GM18517 (cell line): ENCODE data around the gene C11orf86.

ENCODE experiments used
- ATAC-seq: cut with Tn5 transposase; IDR thresholded peaks from one replicate; pipeline ENCODE4 v1.9.1; 2021; ENCODE audit warnings: mild to moderate bottlenecking, moderate library complexity; ENCODE audit not compliant: unreplicated experiment

Gene C11orf86

DNA sequence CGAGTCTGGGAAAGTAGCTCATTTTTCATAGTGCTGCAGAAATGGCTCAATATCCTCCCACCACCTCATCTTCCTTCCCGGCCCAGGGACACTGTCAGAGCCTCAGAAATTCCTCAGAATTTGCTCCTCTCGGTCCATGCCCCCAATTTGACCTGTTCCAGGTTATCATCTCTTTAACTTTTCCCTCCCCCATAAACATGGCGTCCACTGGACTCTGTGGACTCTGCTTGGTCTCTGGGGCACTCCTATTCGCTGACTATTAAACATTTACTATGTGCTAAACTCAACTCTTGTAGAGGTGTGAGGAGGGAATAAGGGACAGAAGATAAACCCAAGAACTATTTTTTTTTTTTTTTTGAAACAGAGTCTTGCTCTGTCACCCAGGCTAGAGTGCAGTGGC, 8.8 kb upstream of the C11orf86 start:
- ATAC-seq, result no peak

DNA sequence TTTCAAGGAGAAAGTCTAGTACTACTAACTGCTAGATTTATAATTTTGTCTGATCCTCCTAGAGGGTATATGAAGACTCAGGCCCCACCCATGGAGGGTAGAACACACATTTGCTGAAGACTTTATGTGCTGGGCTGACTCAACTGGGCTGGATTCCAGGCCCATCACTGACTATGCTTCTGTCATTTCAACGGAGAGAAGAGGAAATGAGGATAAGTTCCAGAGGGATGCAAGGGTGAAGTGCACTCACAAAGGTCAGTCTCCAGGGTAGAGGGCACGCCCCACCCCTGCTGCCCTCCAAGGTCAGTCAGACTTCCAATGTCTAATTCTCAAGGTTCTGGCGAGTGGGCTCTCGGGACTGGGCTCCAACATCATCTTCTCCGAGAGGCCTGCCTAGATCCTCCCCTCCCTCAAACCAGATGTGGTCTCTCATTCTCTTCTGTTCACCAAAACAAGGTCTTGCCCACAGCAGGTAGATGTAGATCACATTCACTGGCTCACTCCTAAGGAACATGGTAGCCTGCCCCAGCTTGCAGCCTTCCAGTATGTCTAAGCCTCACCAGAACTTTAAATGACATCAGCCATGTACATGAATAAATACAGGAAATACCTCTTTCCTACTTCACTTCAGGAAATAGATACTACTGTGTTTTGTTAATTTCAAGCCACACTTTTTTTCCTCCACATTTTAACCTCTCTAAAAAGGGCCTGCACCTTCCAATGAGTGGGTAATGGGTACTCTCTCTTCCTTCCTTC, 7.3 kb upstream of the C11orf86 start:
- no peak for ATAC-seq

DNA sequence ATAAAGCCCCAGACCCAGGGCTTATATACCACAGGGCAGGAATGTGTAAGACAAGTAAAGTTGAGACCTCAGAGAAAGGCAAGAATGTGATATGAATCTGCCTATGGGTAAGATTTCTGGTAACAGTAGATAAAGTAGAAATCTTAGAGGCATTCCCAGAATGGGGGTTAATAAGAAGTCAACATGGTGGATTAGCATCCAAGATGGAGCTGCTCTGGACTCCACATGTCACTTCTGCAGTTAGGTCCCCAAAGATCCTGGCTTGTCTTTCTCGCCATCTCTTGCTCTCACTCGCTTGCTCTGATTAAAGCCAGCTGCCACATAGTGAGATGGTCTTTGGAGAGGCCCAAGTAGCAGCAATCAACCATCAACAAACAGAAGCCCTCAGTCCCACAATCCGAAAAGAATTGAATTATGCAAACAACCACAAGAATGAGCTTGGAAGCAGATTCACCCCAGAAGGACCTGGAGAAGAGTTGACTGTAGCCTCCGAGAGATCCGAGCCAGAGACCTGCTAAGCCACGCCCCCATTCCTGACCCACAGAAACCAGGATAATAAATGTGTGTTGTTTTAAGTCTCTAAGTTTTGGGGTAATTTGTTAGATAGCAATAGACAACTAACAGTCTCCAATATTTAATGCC, 5.4 kb upstream of the C11orf86 start:
- no peak for ATAC-seq

DNA sequence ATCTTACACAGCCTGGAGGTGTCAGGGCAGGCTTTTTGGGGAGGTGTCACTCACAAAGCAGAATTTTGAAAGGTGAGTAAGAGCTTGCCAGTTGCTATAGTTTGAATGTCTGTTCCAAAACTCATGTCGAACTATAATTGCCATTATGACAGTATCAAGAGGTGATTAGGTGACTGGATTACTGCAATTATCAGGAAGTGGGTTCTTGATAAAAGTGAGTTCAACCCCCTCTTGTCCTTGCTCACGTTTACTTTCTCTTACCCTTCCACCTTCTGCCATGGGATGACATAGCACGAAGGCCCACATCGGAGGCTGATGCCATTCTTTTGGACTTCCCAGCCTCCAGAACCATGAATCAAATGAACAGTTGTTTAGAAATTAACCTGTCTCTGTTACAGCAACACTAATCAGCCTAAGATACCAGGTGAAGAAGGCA, 4.7 kb upstream of the C11orf86 start:
- no peak for ATAC-seq

DNA sequence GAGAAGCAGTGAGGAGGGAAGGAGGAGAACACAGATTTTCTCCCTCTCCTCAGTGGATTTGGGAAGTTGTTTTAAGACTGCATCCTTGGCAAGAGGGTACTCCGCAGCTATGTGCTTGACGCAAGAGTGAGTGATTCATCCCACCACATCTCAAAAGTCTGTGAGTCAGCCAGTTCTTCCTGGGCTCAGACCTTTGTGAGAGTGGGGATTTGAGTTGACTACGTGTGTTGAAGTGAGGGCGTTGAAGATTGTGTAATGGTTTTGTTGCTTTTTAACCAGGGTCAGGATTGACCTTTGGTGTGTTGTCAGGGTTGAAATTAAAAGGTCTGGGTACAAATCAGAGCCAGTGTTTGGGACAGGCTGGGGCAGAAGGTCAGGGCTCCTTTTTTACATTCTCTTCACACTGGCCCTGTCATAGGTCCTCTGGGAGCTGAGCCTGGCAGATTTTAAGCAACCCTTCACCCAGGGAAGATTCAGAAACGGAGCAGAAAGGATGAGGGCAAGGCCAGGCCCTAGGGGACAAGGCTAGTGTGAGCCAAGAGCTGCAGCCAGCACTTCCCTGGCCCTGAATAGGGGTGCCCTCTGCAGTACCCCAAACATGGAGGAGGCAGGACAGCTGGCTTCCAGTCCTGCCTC, 4.2 kb upstream of the C11orf86 start:
- no peak for ATAC-seq

DNA sequence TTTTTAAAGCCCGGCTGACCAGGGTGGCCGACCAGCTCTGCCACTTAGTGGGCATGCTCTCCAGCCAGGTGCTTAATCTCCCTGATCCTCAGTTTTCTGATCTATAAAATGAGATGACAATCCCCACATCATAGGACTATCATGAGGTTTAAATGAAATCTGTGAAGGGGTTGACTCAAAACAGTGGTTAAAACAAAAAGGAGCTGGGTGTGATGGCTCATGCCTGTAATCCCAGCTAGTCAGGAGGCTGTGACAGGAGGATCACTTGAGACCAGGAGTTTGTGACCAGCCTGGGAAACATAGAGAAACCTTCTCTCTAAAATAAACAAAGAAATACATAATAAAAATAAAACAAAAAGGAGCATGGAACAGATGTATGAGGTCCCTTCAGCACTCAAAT, 3.6 kb upstream of the C11orf86 start:
- no peak for ATAC-seq

DNA sequence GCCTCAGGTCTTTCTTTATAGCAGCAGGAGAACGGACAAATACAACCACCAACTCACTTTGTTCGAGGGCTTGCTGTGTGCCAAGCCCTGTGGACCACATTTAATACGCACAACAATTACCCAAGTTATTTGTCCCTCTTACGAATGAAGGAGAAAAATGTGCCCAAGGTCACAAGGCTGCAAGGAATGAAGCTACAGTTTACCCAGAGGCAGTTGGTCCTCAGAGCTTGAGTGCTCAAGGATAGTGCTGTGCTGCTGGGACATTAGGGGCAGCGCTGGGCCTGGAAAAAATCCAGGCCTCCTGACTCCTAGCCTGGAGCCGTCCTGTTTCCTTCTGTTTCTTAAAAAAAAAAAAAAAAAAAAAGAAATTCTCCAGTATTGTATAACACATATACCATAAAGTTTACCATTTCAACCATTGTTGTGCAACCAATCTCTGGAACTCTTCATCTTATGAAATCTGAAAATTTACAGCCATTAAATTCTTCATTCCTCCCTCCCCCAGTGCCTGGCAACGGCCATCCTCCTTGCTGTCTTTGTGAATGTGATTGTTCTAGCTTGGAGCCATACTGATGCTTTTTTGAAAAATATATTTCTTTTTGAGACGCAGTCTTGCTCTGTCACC, 1.0 kb upstream of the C11orf86 start:
- ATAC-seq, result no peak

DNA sequence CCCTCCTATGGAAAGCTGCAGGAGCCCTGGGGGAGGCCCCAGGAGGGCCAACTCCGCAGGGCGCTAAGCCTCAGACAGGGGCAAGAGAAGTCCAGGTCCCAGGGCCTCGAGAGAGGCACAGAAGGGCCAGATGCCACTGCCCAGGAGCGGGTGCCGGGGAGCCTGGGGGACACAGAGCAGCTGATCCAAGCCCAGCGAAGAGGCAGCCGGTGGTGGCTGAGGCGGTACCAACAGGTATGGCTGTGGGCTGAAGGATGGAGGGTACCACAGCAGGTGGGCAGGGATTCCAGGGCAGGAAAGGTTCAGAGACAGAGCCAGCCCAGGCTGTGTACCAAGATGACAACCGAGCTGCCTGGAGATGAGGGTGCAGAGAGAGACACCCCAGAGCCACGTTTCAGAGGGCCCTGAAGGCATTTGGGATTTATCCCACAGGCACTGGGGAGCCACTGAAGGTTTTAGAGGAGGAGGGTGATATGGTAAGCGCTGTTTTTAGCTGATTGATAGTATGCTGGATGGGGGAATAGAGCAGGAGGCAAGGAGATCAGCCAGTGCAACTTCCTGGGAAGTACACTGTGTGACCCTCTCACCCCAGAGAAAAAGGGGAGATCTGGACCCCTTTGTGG, 412 bp downstream of the C11orf86 start:
- ATAC-seq, result no peak

DNA sequence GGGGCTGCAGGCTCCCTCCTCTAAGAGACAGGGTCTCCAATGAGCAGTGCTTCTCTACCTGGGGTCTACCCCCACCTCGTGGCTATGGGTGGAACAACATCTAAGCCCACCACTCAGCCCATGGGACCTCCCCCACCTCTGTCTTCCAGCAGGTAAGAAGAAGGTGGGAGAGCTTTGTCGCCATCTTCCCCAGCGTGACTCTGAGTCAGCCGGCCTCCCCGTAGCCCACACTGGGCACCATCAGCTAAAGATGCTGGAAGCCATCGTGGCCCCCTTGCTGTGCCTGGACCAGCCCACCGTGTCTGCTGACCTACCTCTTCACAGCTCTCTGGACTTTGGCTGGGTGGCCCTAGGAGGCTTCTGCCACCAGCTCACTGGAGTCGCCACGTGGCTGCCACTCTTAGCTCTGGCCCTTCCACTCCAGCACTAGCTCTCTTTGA, 944 bp downstream of the C11orf86 start:
- ATAC-seq, result no peak

DNA sequence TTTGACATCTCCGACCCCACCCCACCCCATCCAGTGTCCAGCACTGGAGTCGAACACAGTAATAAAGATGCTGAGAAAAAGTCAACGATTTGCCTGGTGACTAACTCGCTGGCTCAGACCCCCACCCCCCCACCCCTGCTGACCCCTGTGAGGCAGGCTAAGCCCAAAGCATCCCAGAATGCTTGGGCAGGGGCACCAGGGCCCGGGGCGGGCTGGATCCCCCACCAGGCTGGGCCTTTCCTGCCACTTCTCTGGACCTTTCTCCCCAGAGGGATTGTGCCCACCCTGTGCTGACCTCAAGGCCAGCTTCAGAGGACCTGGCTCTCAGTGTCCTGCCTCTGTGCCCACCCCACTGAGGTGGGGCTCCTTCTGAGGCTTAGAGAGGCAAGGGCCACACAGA, 1.8 kb downstream of the C11orf86 start:
- ATAC-seq, result no peak

DNA sequence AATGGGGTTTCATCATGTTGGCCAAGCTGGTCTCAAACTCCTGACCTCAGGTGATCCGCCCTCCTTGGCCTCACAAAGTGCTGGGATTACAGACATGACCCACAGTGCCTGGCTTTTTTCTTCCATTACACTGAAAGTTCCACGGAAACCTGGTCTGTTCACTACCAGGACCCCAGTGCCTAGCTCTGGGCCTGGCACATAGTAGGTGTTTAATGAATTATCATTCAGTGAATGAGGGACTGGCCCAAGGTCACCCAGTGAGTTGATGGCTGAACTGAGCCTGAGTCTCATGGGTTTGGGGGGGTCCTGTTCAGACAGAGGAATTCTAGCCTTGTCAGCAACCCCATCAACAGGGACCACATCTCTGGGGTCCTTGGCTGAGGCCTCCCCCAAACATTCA, 3.1 kb downstream of the C11orf86 start:
- no peak for ATAC-seq

DNA sequence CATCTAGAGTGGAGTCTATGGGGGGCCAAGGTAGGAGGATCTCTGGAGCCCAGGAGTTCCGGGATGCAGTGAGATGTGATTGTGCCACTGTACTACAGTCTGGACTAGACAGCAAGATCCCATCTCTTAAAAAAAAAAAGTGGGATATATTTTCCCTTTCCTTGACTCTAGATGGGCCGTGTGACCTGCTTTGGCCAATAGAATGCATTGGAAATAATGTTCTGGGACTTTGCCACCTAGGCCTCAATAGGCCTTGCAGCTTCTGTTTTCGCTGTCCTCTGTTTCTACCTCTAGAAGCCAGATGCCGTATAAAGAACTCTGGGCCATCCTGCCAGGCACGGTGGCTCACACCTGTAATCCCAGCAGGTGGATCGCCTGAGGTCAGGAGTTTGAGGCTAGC, 3.6 kb downstream of the C11orf86 start:
- ATAC-seq, result no peak

DNA sequence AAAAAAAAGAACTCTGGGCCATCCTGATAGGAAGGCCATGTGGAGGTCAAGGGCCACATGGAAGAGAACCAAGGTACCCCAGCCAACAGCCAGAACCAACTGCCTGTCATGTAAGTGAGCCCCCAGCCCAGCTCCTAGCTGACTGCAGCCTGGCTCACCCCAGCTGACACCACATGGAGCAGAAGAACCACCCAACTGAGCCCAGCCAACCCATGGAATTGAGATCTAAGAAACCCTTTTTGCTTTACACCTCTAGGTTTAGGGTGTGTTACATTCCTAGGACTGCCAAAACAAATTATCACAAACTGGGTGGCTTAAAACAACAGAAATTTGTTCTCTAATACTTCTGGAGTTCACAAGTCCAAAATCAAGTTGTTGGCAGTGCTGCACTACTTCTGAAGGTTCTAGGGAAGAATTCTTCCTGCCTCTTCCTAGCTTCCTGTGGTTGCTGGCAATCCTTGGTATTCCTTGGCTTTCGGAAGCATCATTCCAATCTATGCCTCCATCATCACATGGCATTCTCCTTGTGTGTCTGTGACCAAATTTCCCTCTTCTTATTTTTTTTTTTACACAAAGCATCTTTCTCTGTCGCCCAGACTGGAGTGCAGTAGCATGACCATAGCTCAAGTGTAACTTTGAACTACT, 4.4 kb downstream of the C11orf86 start:
- no peak for ATAC-seq

DNA sequence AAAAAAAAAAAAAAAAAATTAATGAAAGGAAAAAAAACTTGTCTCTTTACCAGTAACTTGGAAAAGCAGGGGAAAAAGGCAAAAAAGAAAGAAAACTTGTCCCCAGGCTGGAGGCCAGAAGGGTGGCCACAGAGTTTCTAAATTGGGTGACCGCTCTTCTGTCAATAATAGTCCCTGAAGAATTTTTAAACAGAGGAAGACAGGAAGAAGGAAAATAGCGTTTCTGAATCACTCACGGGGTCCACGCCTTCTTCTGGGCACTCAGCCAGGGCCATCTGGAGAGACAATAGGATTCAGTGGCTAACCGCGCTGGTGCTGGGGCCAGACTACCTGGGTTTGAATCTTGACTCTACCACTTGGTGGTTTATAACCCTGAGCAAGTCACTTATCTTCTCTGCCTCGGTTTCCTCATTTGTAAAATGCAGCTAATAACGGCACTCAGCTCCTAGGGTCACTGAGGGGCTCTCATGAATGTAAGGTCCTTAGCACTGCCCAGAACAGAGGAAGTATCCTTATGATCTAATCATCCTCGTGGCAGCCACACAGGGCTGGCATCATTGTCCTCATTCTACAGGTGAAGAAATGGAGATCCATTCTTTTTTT, 7.0 kb downstream of the C11orf86 start:
- no peak for ATAC-seq

DNA sequence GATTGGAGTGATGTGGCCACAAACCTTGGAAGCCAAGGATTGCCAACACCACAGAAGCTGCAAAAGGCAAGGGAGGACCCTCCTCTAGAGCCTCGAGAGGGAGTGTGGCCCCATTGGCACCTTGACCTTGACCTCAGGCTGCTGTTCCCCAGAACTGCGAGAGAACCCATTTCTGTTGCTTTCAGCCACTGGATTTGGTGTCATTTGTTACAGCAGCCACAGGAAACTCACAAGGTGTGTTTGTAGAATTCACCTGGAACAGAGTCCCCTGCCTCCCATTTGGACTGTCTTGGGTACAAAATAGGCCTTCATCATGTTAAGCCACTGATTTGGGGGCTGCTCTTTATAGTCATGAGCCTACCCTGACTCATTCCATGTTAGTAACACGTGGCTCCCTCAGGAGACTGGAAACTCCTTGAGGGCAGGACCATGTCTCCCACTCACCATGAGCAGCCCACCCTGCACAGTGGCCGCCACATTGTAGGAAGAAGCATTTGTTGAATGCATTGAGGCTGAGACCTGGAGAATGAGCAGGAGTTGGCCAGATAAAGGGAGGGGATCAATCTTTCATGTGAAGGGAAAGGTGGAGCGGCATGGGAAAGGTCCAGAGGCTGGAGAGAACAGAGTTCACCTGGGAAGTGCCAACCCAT, 8.3 kb downstream of the C11orf86 start:
- ATAC-seq, result no peak

DNA sequence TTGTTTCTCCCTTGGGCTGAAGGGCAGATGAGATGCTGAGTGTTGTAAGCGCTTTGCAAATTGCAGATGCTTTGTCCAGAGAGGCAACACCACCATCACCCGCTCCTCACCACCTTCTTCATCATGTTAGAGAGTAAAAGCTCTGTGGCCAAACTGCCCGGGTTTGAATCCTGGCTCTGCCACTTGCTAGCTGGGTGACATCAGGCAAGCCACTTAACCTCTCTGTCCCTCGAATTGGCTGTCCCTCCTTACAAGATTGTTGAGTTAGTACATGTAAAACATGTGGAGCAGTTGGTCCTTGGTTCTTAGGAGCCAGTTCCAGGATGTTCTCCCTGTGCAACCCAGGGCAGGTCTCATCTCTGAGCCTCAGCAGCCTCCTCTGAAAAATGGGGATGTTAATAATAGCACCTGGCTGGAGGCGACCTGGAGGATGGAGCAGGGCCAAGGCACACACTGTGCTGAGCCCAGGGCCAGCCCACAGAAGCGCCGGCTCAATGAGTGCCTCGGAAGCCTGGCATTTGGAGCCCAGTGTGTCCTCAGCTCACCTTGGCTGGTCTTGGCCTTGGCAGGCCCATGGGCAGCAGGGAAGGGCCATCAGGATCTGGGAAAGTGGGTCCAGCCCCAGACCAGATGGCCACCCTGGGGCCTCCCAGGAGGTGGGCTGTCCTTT, 10.5 kb downstream of the C11orf86 start:
- no peak for ATAC-seq

DNA sequence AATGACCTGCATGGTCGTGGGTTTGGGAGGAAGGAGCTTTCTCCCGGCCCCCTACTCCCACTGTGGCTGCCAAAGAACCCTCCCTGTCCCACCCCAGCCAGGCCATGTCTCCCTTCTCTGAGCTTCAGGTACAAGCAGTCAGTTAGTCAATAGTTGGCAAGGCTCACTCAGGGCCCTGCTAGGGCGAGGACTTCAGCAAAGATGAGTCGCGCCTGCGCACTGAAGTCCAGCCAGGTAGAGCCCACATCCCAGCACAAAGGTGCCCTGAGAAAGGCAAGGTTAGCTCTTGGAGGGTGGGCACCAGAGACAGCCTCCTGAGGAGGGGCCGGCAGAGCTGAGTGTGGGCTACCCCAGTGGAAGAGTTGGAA, 11.1 kb downstream of the C11orf86 start:
- ATAC-seq, result no peak

DNA sequence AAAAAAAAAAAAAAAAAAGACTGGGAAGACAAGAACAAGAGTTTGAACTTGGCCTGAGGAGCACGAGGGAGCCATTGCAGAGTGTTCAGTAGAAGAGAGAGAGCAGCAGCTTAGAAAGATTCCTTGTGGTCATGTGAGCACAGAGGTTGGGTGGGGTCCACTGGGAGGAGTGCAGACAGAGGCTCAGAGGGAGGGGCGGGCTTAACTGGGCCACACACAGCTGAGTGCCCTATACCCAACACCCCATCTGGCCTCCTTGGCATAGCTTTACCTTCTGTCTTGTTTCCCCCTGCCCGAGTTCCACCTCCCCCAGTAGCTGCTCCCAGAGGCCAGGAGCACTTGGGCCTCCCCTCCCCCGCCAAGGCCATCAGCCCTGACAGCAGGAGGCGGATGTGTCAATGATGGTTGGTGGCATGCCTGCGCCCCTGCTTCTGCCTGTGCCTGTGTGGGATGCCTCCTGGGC, 12.1 kb downstream of the C11orf86 start:
- ATAC-seq, result no peak

DNA sequence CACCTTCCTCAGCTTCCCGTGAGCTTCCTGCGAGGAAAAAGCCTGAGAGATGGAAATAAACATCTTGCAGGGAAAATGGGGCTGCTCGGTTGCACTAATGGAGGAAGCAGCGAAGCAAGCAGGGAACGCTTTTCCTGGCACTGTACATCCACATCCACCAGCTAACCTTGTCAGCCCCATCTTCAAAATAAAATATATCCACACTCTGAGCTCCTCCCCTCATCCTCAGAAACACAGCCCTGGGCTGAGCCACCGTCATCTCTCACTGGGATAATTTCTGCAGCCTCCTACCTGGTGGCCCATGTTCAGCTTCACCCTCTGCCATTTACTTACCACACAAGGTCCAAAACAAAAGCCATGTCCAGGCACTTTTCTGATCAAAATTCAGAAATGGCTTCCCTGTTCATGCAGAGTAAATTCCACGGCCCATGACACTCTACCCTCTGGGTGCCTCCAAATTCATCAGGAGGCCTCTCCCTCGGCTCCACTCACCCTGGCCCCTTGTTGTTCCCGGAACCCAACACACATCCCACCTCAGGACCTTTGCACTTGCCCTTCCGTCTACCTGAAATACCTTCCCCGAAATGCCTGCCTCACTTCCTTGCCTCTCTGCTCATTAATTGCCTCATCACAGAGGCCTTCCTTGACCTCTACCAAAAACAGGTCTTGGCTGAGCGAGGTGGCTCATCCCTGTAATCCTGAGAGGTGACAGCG, 13.0 kb downstream of the C11orf86 start:
- ATAC-seq, result no peak
